HCT116 (cell line): ENCODE measurements around the gene SP140L. TPM values are rescaled to one million over a fixed set of nuclear protein-coding genes. Genes with fewer than 3 reads are reported as not detected.

Experiments used
- ATAC-seq: fragments of 200-7000 bp; cut with Tn5 transposase; 2 replicates; pipeline ENCODE4 v1.9.1; 2020; ENCODE audit warnings: mild to moderate bottlenecking, moderate library complexity
- BruUV-seq: library from RNA; stranded (reverse); fragments of 400-500 nt; replicated peaks from 2 replicates; lab custom pipeline; 2021; lab: Mats Ljungman, UMichigan
- CTCF ChIA-PET: fragments of 300-600 bp; sonication (Branson Sonifier 250); formaldehyde crosslinking; loops from one replicate; lab custom pipeline; 2021; ENCODE audit warnings: antibody characterized with exemption; lab: Charles Lee
- POLR2A ChIA-PET: fragments of 300-600, 350-600 bp; sonication (Branson Sonifier 250); formaldehyde crosslinking; loops from one replicate; lab custom pipeline; 2021; ENCODE audit warnings: antibody characterized with exemption; lab: Charles Lee
- RAD21 ChIA-PET, 2 experiments: fragments of 300-600 bp; sonication (Branson Sonifier 250); formaldehyde crosslinking; loops; one replicate each; lab custom pipeline; 2023; ENCODE audit warnings: low total read pairs in 2 of 2; ENCODE audit not compliant: uncharacterized antibody in 2 of 2, unreplicated experiment in 2 of 2, low non-redundant PET in 1 of 2; lab: Charles Lee
- DNase-seq: peaks from one replicate; pipeline ENCODE4 v3.0.0-alpha.2; 2010; ENCODE audit warnings: low read depth, low spot score
- H2AFZ ChIP-seq: fragments of 200-600 bp; shearing (Covaris generic), sonication (generic); 2 replicates; pipeline ENCODE4 v1.6.1; 2017; ENCODE audit warnings: low read depth, mixed run types, mixed read lengths, antibody characterized with exemption, low read length; ENCODE audit not compliant: poor library complexity, severe bottlenecking
- H3K27ac ChIP-seq: 2 replicates; pipeline ENCODE4 v1.5.1; 2012; ENCODE audit warnings: low read depth, low read length
- H3K27me3 ChIP-seq: fragments of 200-600 bp; sonication (generic); 2 replicates; pipeline ENCODE4 v1.6.1; 2016; ENCODE audit warnings: mixed run types, low read length, mixed read lengths; ENCODE audit not compliant: insufficient read depth
- H3K36me3 ChIP-seq, 2 experiments: fragments of 200-500 bp in 1 of 2; fragments of 200-600 bp in 1 of 2; sonication (Bioruptor generic) in 1 of 2; sonication (generic) in 1 of 2; 2 replicates each; pipeline versions ENCODE4 v1.5.1 to v1.6.1; 2014 to 2016; ENCODE audit warnings: low read length in 2 of 2, inconsistent platforms in 1 of 2, mixed read lengths in 1 of 2, mixed run types in 1 of 2; ENCODE audit not compliant: insufficient read depth in 2 of 2, control insufficient read depth in 1 of 2
- H3K4me1 ChIP-seq, 2 experiments: fragments of 200-600 bp in 1 of 2; sonication (generic) in 1 of 2; 2 replicates each; pipeline versions ENCODE4 v1.5.1 to v1.6.1; 2012 to 2017; ENCODE audit warnings: low read length in 2 of 2, inconsistent platforms in 1 of 2, mild to moderate bottlenecking in 1 of 2, mixed read lengths in 1 of 2, mixed run types in 1 of 2, moderate library complexity in 1 of 2; ENCODE audit not compliant: insufficient read depth in 2 of 2, control insufficient read depth in 1 of 2
- H3K4me2 ChIP-seq: fragments of 200-600 bp; sonication (generic); 2 replicates; pipeline ENCODE4 v1.6.1; 2017; ENCODE audit warnings: mixed run types, low read length, mixed read lengths
- H3K4me3 ChIP-seq, 2 experiments: fragments of 200-600 bp in 1 of 2; sonication (generic) in 1 of 2; replicated peaks in 1 of 2; 2 replicates each; pipeline ENCODE4 v1.5.1; 2011 to 2016; ENCODE audit warnings: low read length in 2 of 2, control low read depth in 1 of 2, low read depth in 1 of 2, mild to moderate bottlenecking in 1 of 2, mixed read lengths in 1 of 2, mixed run types in 1 of 2
- H3K79me2 ChIP-seq: fragments of 200-600 bp; sonication (generic); 2 replicates; pipeline ENCODE4 v1.6.1; 2017; ENCODE audit warnings: mild to moderate bottlenecking, mixed run types, low read length, moderate library complexity, mixed read lengths; ENCODE audit not compliant: insufficient read depth
- H3K9ac ChIP-seq: fragments of 200-600 bp; sonication (generic); 2 replicates; pipeline ENCODE4 v1.6.1; 2016; ENCODE audit warnings: low read length, mixed read lengths
- H3K9me2 ChIP-seq: fragments of 200-600 bp; sonication (generic), shearing (Covaris generic); 2 replicates; pipeline ENCODE4 v1.6.1; 2017; ENCODE audit warnings: mixed run types, mild to moderate bottlenecking, moderate library complexity; ENCODE audit not compliant: insufficient read depth
- H3K9me3 ChIP-seq, 2 experiments: fragments of 200-500 bp in 1 of 2; fragments of 200-600 bp in 1 of 2; sonication (Bioruptor generic) in 1 of 2; sonication (generic) in 1 of 2; 2 replicates each; pipeline ENCODE4 v1.6.1; 2014 to 2017; ENCODE audit warnings: low read length in 2 of 2, mixed read lengths in 2 of 2, inconsistent platforms in 1 of 2, low read depth in 1 of 2, mild to moderate bottlenecking in 1 of 2, mixed run types in 1 of 2, moderate library complexity in 1 of 2; ENCODE audit not compliant: control insufficient read depth in 1 of 2, insufficient read depth in 1 of 2
- H4K20me1 ChIP-seq: fragments of 200-600 bp; sonication (generic), shearing (Covaris generic); 2 replicates; pipeline ENCODE4 v1.6.1; 2017; ENCODE audit warnings: mixed run types, mild to moderate bottlenecking, moderate library complexity; ENCODE audit not compliant: insufficient read depth
- CBX3 ChIP-seq: IDR thresholded peaks from 2 replicates; pipeline ENCODE4 v1.6.1; 2012; ENCODE audit warnings: low read depth
- CEBPB ChIP-seq: IDR thresholded peaks from 2 replicates; pipeline ENCODE4 v1.6.1; 2012; ENCODE audit warnings: low read depth
- CTCF ChIP-seq, 3 experiments: fragments of 200-600 bp in 1 of 3; sonication (generic) in 1 of 3; IDR thresholded peaks in 2 of 3; conservative IDR thresholded peaks in 1 of 3; 2 replicates each; pipeline ENCODE4 v1.5.1; 2012 to 2017; ENCODE audit warnings: low read depth in 2 of 3, low read length in 2 of 3, antibody characterized with exemption in 1 of 3, borderline replicate concordance in 1 of 3, control low read depth in 1 of 3, mild to moderate bottlenecking in 1 of 3, mixed read lengths in 1 of 3, mixed run types in 1 of 3, moderate library complexity in 1 of 3; ENCODE audit not compliant: insufficient read depth in 1 of 3
- ELF1 ChIP-seq: IDR thresholded peaks from 2 replicates; pipeline ENCODE4 v1.6.1; 2012; ENCODE audit warnings: low read depth, borderline replicate concordance
- EZH2 ChIP-seq: fragments of 200-600 bp; sonication (generic); IDR thresholded peaks from 2 replicates; pipeline ENCODE4 v1.6.1; 2017; ENCODE audit warnings: antibody characterized with exemption, mixed run types
- JUND ChIP-seq: IDR thresholded peaks from 2 replicates; pipeline ENCODE4 v1.6.1; 2012
- POLR2A ChIP-seq: IDR thresholded peaks from 2 replicates; pipeline ENCODE4 v1.7.0; 2011; ENCODE audit warnings: borderline replicate concordance; ENCODE audit not compliant: insufficient read depth, insufficient read length; ENCODE audit errors: extremely low read depth
- POLR2AphosphoS5 ChIP-seq: IDR thresholded peaks from 2 replicates; pipeline ENCODE4 v1.6.1; 2011; ENCODE audit warnings: mild to moderate bottlenecking, low read depth, low read length, moderate library complexity
- REST ChIP-seq: IDR thresholded peaks from 2 replicates; pipeline ENCODE4 v1.6.1; 2012; ENCODE audit warnings: low read depth
- SIN3A ChIP-seq: IDR thresholded peaks from 2 replicates; pipeline ENCODE4 v1.6.1; 2012; ENCODE audit warnings: low read depth
- SP1 ChIP-seq: IDR thresholded peaks from 2 replicates; pipeline ENCODE4 v1.6.1; 2012; ENCODE audit warnings: low read depth
- SRF ChIP-seq: IDR thresholded peaks from 2 replicates; pipeline ENCODE4 v1.6.1; 2012; ENCODE audit warnings: low read depth
- ZFX ChIP-seq: fragments of 450-650 bp; IDR thresholded peaks from 2 replicates; pipeline ENCODE4 v1.6.1; 2017
- intact Hi-C: fragments of 100-400 bp; cut with micrococcal nuclease; formaldehyde crosslinking; loops from 2 replicates; pipeline ENCODE4 v1.10.0; 2022
- total RNA-seq: library from RNA; stranded (reverse); gene quantifications from one replicate; pipeline ENCODE4 v1.2.1, GENCODE V29; 2021; ENCODE audit not compliant: unreplicated experiment

Gene SP140L
- total RNA-seq, 1 experiment from 2014 or later, result 28.9 TPM

GRCh38 chr2:230413479-230413878 lies 86.5 kb downstream of the SP140L start:
- H2AFZ ChIP-seq, result no peak overlapping the region
- ATAC-seq, result no peak
- TF ChIP-seq CTCF (IDR thresholded peaks at IDR 0.05 in 2 of 3, conservative IDR thresholded peaks at IDR 0.05 in 1 of 3; ENCODE audit: borderline replicate concordance in 1 of 3, insufficient read depth in 1 of 3, low read depth in 2 of 3, low read length in 2 of 3), result no peak
- TF ChIP-seq SP1, result no peak
- no peak for TF ChIP-seq JUND
- TF ChIP-seq ZFX, result no peak
- no peak for TF ChIP-seq REST
- TF ChIP-seq CEBPB, result no peak
- TF ChIP-seq POLR2AphosphoS5, result no peak
- TF ChIP-seq CBX3, result no peak
- no peak for TF ChIP-seq ELF1
- no peak for TF ChIP-seq POLR2A
- TF ChIP-seq EZH2, result no peak
- no peak for TF ChIP-seq SIN3A
- TF ChIP-seq SRF, result no peak
- H3K27ac ChIP-seq, result no peak overlapping the region
- peaks cover 12 to 44% of the 10 kb centered on the region in 2 experiments for H3K4me1 ChIP-seq
- H3K36me3 ChIP-seq, result no peaks in the 10 kb centered on the region
- H3K9ac ChIP-seq, result no peak overlapping the region
- BruUV-seq, result no TSS peak
- no peaks in the 10 kb centered on the region for H3K27me3 ChIP-seq
- H4K20me1 ChIP-seq, result no peaks in the 10 kb centered on the region
- intact Hi-C loops, result loop anchor here (10.0 kb wide), 1 partner anchor 381 kb away; no protein-coding TSS in a partner anchor
- H3K9me3 ChIP-seq, result no peaks in the 10 kb centered on the region
- H3K4me3 ChIP-seq, result no peak overlapping the region
- POLR2A ChIA-PET, result no interaction called here
- no peak for DNase-seq
- CTCF ChIA-PET, result no interaction called here
- peaks cover 14% of the 10 kb centered on the region for H3K79me2 ChIP-seq
- RAD21 ChIA-PET, result no interaction called here
- H3K4me2 ChIP-seq, result no peak overlapping the region
- H3K9me2 ChIP-seq, result no peaks in the 10 kb centered on the region
